Panc1 (cell line): Measurements from ENCODE around the gene MSI2. TPM values are rescaled to one million over a fixed set of nuclear protein-coding genes. Genes with fewer than 3 reads are reported as not detected.

Source experiments
- ATAC-seq: fragments of 200-7000 bp; cut with Tn5 transposase; 2 replicates; pipeline ENCODE4 v1.9.1; 2020; ENCODE audit warnings: mild to moderate bottlenecking, moderate library complexity
- BruUV-seq: library from RNA; stranded (reverse); fragments of 400-500 nt; replicated peaks from 2 replicates; lab custom pipeline; 2021; lab: Mats Ljungman, UMichigan
- CTCF ChIA-PET: fragments of 300-600 bp; sonication (Branson Sonifier 250); formaldehyde crosslinking; loops from one replicate; lab custom pipeline; 2022; ENCODE audit warnings: antibody characterized with exemption; lab: Charles Lee
- POLR2A ChIA-PET: fragments of 300-600 bp; sonication (Branson Sonifier 250); formaldehyde crosslinking; loops from one replicate; lab custom pipeline; 2022; ENCODE audit warnings: antibody characterized with exemption; lab: Charles Lee
- DNase-seq: peaks from one replicate; pipeline ENCODE4 v3.0.0-alpha.2; 2010; ENCODE audit warnings: low read depth, low spot score
- H3K27ac ChIP-seq: 2 replicates; pipeline ENCODE4 v1.5.1; 2011; ENCODE audit warnings: mild to moderate bottlenecking, low read length, inconsistent platforms
- H3K27me3 ChIP-seq: fragments of 200-500 bp; sonication (Bioruptor generic); 2 replicates; pipeline ENCODE4 v1.6.0; 2014; ENCODE audit warnings: low read length, inconsistent platforms; ENCODE audit not compliant: control insufficient read depth, insufficient read depth
- H3K36me3 ChIP-seq: fragments of 200-500 bp; sonication (Bioruptor generic); 2 replicates; pipeline ENCODE4 v1.5.1; 2014; ENCODE audit warnings: inconsistent platforms, mild to moderate bottlenecking, low read length, moderate library complexity; ENCODE audit not compliant: control insufficient read depth, insufficient read depth
- H3K4me1 ChIP-seq: 2 replicates; pipeline ENCODE4 v1.5.1; 2011; ENCODE audit warnings: inconsistent platforms, mild to moderate bottlenecking, low read length, moderate library complexity; ENCODE audit not compliant: control insufficient read depth, insufficient read depth
- H3K4me3 ChIP-seq, 2 experiments: 2 replicates each; pipeline ENCODE4 v1.5.1; 2011 to 2012; ENCODE audit warnings: low read depth in 2 of 2, low read length in 2 of 2, mild to moderate bottlenecking in 2 of 2, inconsistent platforms in 1 of 2, moderate library complexity in 1 of 2
- H3K9me3 ChIP-seq: fragments of 200-500 bp; sonication (Bioruptor generic); 2 replicates; pipeline ENCODE4 v1.5.1; 2014; ENCODE audit warnings: low read depth, mild to moderate bottlenecking, inconsistent platforms, low read length, moderate library complexity; ENCODE audit not compliant: control insufficient read depth, insufficient read depth
- CTCF ChIP-seq: fragments of 450-650 bp; IDR thresholded peaks from 2 replicates; pipeline ENCODE4 v1.5.1; 2017; ENCODE audit warnings: mild to moderate bottlenecking
- POLR2AphosphoS5 ChIP-seq: IDR thresholded peaks from 2 replicates; pipeline ENCODE4 v1.6.1; 2012; ENCODE audit warnings: mild to moderate bottlenecking, low read depth, low read length, moderate library complexity
- REST ChIP-seq, 2 experiments: IDR thresholded peaks; 2 replicates each; pipeline ENCODE4 v1.6.1; 2011 to 2012; ENCODE audit warnings: low read depth in 2 of 2, control low read depth in 1 of 2, low read length in 1 of 2, mild to moderate bottlenecking in 1 of 2, moderate library complexity in 1 of 2; ENCODE audit not compliant: insufficient read depth in 1 of 2
- SIN3A ChIP-seq: IDR thresholded peaks from 2 replicates; pipeline ENCODE4 v1.6.1; 2012; ENCODE audit warnings: low read depth, mild to moderate bottlenecking, low read length, moderate library complexity, borderline replicate concordance; ENCODE audit not compliant: insufficient read depth
- TCF7L2 ChIP-seq: IDR thresholded peaks from 2 replicates; pipeline ENCODE4 v1.6.1; 2011; ENCODE audit warnings: mild to moderate bottlenecking, low read depth, low read length, inconsistent platforms
- in situ Hi-C: cut with HindIII; loops from 2 replicates; pipeline ENCODE4 v1.10.0; 2016; ENCODE audit warnings: low sequenced_read_pairs, low pct_unique_long_range_greater_than_20kb
- intact Hi-C: fragments of 100-400 bp; cut with micrococcal nuclease; formaldehyde crosslinking; loops from one replicate; pipeline ENCODE4 v1.10.0; 2022; ENCODE audit not compliant: unreplicated experiment
- total RNA-seq: library from RNA; stranded (reverse); gene quantifications from one replicate; pipeline ENCODE4 v1.2.1, GENCODE V29; 2021; ENCODE audit not compliant: unreplicated experiment

MSI2 gene
- total RNA-seq, 1 experiment from 2014 or later: 38.5 TPM

- intact Hi-C loops: no loop called here
Measured at GRCh38 chr17:57234739-57235092, 21.6 kb upstream of the MSI2 start.

GRCh38 chr17:57235124-57235523 lies 21.2 kb upstream of the MSI2 start:
- in situ Hi-C loops: no loop called here

More at GRCh38 chr17:57234739-57235092, 21.6 kb upstream of the MSI2 start:
- ChIA-PET CTCF (no interaction called here), POLR2A (no interaction called here)
- no peak for ATAC-seq
- Histone ChIP-seq H3K4me1 (no peaks in the 10 kb centered on the region), H3K27me3 (no peaks in the 10 kb centered on the region; the same call in 1 of the 2 replicates), H3K27ac (no peak overlapping the region), H3K36me3 (no peaks in the 10 kb centered on the region), H3K9me3 (no peaks in the 10 kb centered on the region), H3K4me3 (no peak overlapping the region)
- in situ Hi-C loops: no loop called here
- no peak for DNase-seq
- TF ChIP-seq POLR2AphosphoS5: no peak
- no peak for TF ChIP-seq CTCF
- TF ChIP-seq SIN3A: no peak
- no peak for TF ChIP-seq TCF7L2
- no TSS peak for BruUV-seq

GRCh38 chr17:57236686-57237299 lies 19.5 kb upstream of the MSI2 start:
- no peak for TF ChIP-seq REST (IDR thresholded peaks at IDR 0.05; ENCODE audit: insufficient read depth in 1 of 2, low read depth in 2 of 2, low read length in 1 of 2)
- no peak for TF ChIP-seq TCF7L2
- TF ChIP-seq SIN3A: no peak
- TF ChIP-seq POLR2AphosphoS5: no peak
- no peak for TF ChIP-seq CTCF
- intact Hi-C loops: no loop called here
- ChIA-PET POLR2A (no interaction called here), CTCF (no interaction called here)
- no TSS peak for BruUV-seq
- Histone ChIP-seq H3K27ac (no peak overlapping the region), H3K36me3 (no peaks in the 10 kb centered on the region), H3K9me3 (no peaks in the 10 kb centered on the region), H3K4me3 (no peak overlapping the region), H3K4me1 (no peaks in the 10 kb centered on the region), H3K27me3 (peaks cover 7% of the 10 kb centered on the region)
- DNase-seq (no peak), ATAC-seq (no peak)
- in situ Hi-C loops: no loop called here

More at GRCh38 chr17:57235124-57235523, 21.2 kb upstream of the MSI2 start:
- DNase-seq (no peak), ATAC-seq (no peak)
- no peak overlapping the region for H3K4me3 ChIP-seq
- intact Hi-C loops: no loop called here
- no peaks in the 10 kb centered on the region; the same call in none of the 2 replicates for H3K27me3 ChIP-seq
- TF ChIP-seq SIN3A (no peak), CTCF (peak; percentile 21; the same call in 1 of the 2 replicates)
- no peak overlapping the region for H3K27ac ChIP-seq
- ChIA-PET CTCF (no interaction called here), POLR2A (no interaction called here)
- H3K4me1 ChIP-seq: no peaks in the 10 kb centered on the region
- H3K9me3 ChIP-seq: no peaks in the 10 kb centered on the region
- BruUV-seq: no TSS peak
- H3K36me3 ChIP-seq: no peaks in the 10 kb centered on the region
